GM12865 (cell line): Measurements from ENCODE around the gene SLC22A23.

Experiments
- DNase-seq: peaks from one replicate; pipeline ENCODE4 v3.0.0; 2010; ENCODE audit warnings: low read depth
- H3K4me3 ChIP-seq: 2 replicates; pipeline ENCODE4 v1.5.1; 2011; ENCODE audit warnings: mild to moderate bottlenecking, low read depth, low read length, control low read depth
- TF ChIP-seq, protein P1 (sequence below): IDR thresholded peaks from 2 replicates; pipeline ENCODE4 v1.5.1; 2011; ENCODE audit warnings: low read length, control low read depth, low read depth, inconsistent platforms; ENCODE audit not compliant: insufficient read depth; ENCODE audit errors: missing control alignments

Gene SLC22A23

DNA sequence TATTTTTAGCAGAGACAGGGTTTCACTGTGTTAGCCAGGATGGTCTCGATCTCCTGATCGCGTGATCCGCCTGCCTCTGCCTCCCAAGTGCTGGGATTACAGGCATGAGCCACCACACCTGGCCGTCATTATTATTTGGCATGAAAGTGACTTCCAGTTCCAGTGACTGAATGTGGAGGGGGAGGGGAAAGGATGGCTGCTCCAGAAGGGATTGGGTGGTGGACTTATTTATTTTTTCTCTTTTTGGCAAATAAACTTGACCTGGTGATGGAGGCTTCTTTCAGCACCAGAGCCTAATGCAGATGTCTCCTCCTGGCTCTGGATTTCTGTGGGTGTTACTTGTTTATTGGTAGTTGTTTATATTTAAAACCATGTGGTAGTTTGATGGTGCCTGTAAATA is 16.9 kb upstream of the SLC22A23 start:
- DNase-seq = no peak
- TF ChIP-seq, protein P1, sequence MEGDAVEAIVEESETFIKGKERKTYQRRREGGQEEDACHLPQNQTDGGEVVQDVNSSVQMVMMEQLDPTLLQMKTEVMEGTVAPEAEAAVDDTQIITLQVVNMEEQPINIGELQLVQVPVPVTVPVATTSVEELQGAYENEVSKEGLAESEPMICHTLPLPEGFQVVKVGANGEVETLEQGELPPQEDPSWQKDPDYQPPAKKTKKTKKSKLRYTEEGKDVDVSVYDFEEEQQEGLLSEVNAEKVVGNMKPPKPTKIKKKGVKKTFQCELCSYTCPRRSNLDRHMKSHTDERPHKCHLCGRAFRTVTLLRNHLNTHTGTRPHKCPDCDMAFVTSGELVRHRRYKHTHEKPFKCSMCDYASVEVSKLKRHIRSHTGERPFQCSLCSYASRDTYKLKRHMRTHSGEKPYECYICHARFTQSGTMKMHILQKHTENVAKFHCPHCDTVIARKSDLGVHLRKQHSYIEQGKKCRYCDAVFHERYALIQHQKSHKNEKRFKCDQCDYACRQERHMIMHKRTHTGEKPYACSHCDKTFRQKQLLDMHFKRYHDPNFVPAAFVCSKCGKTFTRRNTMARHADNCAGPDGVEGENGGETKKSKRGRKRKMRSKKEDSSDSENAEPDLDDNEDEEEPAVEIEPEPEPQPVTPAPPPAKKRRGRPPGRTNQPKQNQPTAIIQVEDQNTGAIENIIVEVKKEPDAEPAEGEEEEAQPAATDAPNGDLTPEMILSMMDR = no peak

DNA sequence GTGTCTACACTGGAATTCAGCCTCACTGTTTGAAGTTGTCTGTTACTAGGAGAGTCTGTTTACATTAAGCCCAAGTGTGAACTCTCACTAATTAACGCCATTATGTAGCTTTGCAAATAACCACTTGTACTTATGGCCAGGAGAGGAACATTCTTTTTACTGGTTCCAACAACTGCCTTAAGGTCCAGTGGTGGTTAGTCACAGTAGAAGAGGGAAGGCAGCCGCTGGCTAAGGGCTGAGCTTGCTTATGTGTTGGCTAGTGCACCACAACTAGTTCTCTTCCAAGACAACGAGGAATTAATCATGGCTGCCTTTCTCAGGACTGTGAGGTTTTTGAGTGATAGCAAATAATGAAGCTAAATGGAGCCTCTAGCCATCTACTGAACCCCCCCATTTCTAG is 14.9 kb upstream of the SLC22A23 start:
- no peak for DNase-seq
- no peak overlapping the region for H3K4me3 ChIP-seq
- TF ChIP-seq, protein P1 = no peak

More for the DNA sequence above, 16.9 kb upstream of the SLC22A23 start:
- H3K4me3 ChIP-seq = no peak overlapping the region

DNA sequence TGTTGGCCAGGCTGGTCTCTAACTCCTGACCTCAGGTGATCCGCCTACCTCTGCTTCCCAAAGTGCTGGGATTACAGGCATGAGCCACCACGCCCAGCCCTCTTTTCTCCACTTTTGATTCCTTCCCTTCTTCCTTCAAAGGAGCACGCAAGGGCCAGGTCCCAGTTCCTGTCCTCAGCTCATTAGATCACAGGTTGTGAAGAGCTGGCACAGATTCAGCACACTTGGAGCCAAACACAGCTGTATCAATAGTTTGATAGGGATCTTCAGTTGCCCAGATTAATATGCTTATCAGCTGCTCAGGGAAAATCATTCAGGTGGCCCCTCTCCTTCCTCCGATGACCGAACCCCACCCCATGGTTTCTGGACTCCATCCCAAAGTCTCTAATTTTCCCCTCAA is 14.4 kb upstream of the SLC22A23 start:
- TF ChIP-seq, protein P1 = no peak
- H3K4me3 ChIP-seq = no peak overlapping the region
- no peak for DNase-seq

DNA sequence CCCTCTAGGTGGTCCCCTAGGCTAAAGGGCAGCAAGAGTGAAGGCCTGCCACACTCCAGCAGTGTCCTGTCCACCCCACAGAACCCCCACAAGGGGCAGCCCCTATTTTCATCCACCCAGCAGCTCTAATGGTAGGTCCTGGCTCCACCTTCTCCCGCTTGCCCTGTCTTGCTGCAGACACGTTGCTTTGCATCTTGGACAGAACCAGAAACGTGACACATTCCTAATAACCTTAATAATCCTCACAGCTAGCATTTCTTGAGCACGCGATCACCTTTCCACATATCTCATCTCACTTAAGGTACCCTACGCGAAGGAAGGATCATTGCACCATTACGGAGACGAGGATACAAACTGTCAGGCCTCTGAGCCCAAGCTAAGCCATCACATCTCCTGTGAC is 11.7 kb upstream of the SLC22A23 start:
- TF ChIP-seq, protein P1 = no peak
- no peak for DNase-seq
- no peak overlapping the region for H3K4me3 ChIP-seq

DNA sequence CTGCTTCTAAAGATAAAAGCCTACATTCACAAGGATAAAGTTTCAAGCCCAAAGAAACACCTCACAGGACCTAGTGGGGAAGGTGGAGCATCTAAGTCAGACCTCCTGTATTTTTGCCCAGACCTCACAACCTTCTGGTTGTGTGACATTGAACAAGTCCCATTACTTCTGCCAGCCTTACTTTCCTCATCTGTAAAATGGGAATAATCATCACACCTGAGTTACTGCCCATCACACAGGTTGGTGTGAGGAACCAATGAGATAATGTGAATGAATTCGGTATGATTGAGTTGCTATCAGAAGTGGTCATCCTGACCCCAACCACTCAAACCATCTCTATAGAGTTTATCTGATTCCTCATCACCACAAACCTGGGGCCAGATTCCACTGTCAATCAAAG is 11.1 kb upstream of the SLC22A23 start:
- no peak for DNase-seq
- TF ChIP-seq, protein P1 = no peak
- no peak overlapping the region for H3K4me3 ChIP-seq

DNA sequence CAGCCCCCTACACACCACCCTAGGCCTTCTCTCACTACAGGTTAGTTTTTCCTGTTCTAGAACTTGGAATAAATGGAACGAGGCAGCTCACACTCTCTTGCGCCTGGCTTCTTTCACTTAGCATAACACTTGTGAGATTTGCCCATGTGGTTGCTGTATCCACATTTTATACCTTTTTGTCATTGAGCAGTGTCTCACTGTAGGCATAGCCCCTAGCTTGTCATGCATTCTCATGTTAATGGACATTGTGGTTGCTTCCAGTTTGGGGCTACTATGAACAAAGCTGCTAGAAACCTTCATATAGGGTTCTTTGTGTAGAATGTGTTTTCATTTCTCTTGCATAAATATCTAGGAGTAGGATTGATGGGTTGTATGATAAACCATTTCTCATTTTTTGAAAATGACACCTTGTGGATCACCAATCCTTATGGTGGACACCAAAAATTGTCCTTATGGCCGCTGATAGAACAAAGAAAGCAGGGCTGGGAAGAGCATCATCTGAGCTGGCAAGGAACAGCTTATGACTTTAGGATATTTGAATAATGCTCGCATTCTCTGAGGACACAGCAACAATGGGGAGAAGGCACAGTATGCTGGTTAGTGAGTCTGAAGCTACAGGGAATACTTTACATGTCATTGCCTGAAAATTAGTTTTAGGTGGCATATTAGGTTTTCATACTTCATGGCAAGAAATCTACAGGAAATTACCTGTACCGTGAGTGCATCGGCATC is 9.8 kb upstream of the SLC22A23 start:
- no peak overlapping the region for H3K4me3 ChIP-seq
- TF ChIP-seq, protein P1 = no peak
- no peak for DNase-seq

DNA sequence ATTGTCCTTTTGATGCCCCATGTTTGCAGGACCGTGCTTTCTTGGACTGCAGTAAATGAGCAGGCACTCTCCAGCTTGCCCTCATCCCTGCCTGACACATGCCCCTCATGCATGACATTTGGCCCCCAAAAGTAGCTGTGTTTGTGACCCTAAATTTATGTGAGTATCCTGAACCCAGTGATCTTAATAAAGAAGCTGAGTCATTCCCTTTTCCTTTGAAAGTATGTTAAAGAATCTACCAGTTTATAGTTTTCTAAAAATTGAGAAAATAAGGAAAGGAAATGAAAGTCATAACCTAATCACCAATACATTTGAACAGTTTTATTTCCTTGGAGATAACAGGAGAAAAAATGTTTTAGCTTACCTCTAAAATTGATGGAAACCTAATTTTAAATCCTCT is 3.4 kb upstream of the SLC22A23 start:
- no peak overlapping the region for H3K4me3 ChIP-seq
- TF ChIP-seq, protein P1 = no peak
- no peak for DNase-seq
